Tibial nerve (tissue), 4 donors: ENCODE results near the gene SEMA3F.

Source experiments
- CTCF ChIP-seq, 5 experiments: fragments of 200-600 bp in 3 of 5; fragments of 450-650 bp in 2 of 5; sonication (generic) in 3 of 5; IDR thresholded peaks; one replicate each; pipeline ENCODE4 v1.5.1; 2016 to 2019; ENCODE audit warnings: antibody characterized with exemption in 5 of 5, mild to moderate bottlenecking in 3 of 5, moderate library complexity in 2 of 5
- EP300 ChIP-seq, 2 donors: sonication (generic); formaldehyde crosslinking; IDR thresholded peaks; one replicate each; pipeline ENCODE4 v1.6.1; 2017; ENCODE audit warnings: antibody characterized with exemption in 2 of 2, mild to moderate bottlenecking in 1 of 2
- POLR2A ChIP-seq, 2 donors: fragments of 450-650 bp; IDR thresholded peaks; one replicate each; pipeline ENCODE4 v1.6.1; 2017; ENCODE audit warnings: antibody characterized with exemption in 2 of 2, mild to moderate bottlenecking in 2 of 2, moderate library complexity in 2 of 2

GRCh38 chr3:50167069-50167840, 12.1 kb downstream of the SEMA3F start:
- TF ChIP-seq CTCF (IDR thresholded peaks at IDR 0.05) (no peak), POLR2A (IDR thresholded peaks at IDR 0.05) (no peak), EP300 (IDR thresholded peaks at IDR 0.05) (no peak)
